IMR-90 (cell line): ENCODE data around the gene SUPT3H. TPM values are rescaled to one million over a fixed set of nuclear protein-coding genes. Genes with fewer than 3 reads are reported as not detected.

Source experiments
- ATAC-seq: fragments of 200-7000 bp; cut with Tn5 transposase; 2 replicates; pipeline ENCODE4 v1.9.1; 2020; ENCODE audit warnings: low read depth, mild to moderate bottlenecking, moderate library complexity
- BruUV-seq: library from RNA; stranded (reverse); fragments of 400-500 nt; replicated peaks from 2 replicates; lab custom pipeline; 2021; lab: Mats Ljungman, UMichigan
- CTCF ChIA-PET: fragments of 300-600 bp; formaldehyde crosslinking; extraction: SDS; loops from one replicate; lab custom pipeline; 2021; ENCODE audit warnings: antibody characterized with exemption; lab: Yijun Ruan, JAX
- POLR2A ChIA-PET: fragments of 300-600 bp; sonication (Branson Sonifier 250); formaldehyde crosslinking; loops from one replicate; lab custom pipeline; 2022; ENCODE audit warnings: antibody characterized with exemption; ENCODE audit not compliant: unreplicated experiment; lab: Charles Lee
- DNase-seq: peaks from one replicate; pipeline ENCODE4 v3.0.0; 2013
- H2AFZ ChIP-seq: replicated peaks from 2 replicates; pipeline ENCODE3; 2013; ENCODE audit warnings: low read length, mild to moderate bottlenecking; ENCODE audit not compliant: poor library complexity
- H2AK5ac ChIP-seq: 2 replicates; pipeline ENCODE4 v1.6.1; 2013; ENCODE audit warnings: low read depth, low read length, inconsistent platforms
- H2AK9ac ChIP-seq: replicated peaks from 2 replicates; pipeline ENCODE3; 2013; ENCODE audit warnings: mild to moderate bottlenecking, low read depth, low read length, moderate library complexity; ENCODE audit not compliant: poor library complexity
- H2BK120ac ChIP-seq: 2 replicates; pipeline ENCODE4 v1.6.1; 2013; ENCODE audit warnings: low read depth, low read length, inconsistent platforms
- H2BK15ac ChIP-seq: 3 replicates; pipeline ENCODE4 v1.6.1; 2013; ENCODE audit warnings: low read depth, low read length, inconsistent platforms
- H2BK20ac ChIP-seq: 2 replicates; pipeline ENCODE4 v1.6.1; 2013; ENCODE audit warnings: low read depth, mild to moderate bottlenecking, inconsistent platforms, low read length, moderate library complexity
- H2BK5ac ChIP-seq: 2 replicates; pipeline ENCODE4 v1.6.1; 2013; ENCODE audit warnings: mild to moderate bottlenecking, low read depth, low read length, inconsistent platforms; ENCODE audit not compliant: poor library complexity, severe bottlenecking
- H3K14ac ChIP-seq: replicated peaks from 2 replicates; pipeline ENCODE4 v1.6.1; 2013; ENCODE audit warnings: low read depth, low read length, inconsistent platforms
- H3K18ac ChIP-seq: 2 replicates; pipeline ENCODE4 v1.6.1; 2013; ENCODE audit warnings: low read depth, low read length, control low read depth
- H3K23ac ChIP-seq: 2 replicates; pipeline ENCODE4 v1.6.1; 2013; ENCODE audit warnings: low read depth, low read length, inconsistent platforms
- H3K27ac ChIP-seq: 2 replicates; pipeline ENCODE4 v1.5.1; 2013; ENCODE audit warnings: mild to moderate bottlenecking, control low read depth, low read length; ENCODE audit not compliant: insufficient read depth
- H3K27me3 ChIP-seq: 2 replicates; pipeline ENCODE4 v1.6.1; 2013; ENCODE audit warnings: low read length; ENCODE audit not compliant: control insufficient read depth, insufficient read depth
- H3K36me3 ChIP-seq: 2 replicates; pipeline ENCODE4 v1.6.1; 2013; ENCODE audit warnings: low read length, mixed read lengths; ENCODE audit not compliant: control insufficient read depth, insufficient read depth
- H3K4ac ChIP-seq: 2 replicates; pipeline ENCODE4 v1.6.1; 2013; ENCODE audit warnings: low read depth, low read length, inconsistent platforms
- H3K4me1 ChIP-seq: 2 replicates; pipeline ENCODE4 v1.6.1; 2013; ENCODE audit warnings: low read length, mixed read lengths; ENCODE audit not compliant: control insufficient read depth, insufficient read depth
- H3K4me2 ChIP-seq: 2 replicates; pipeline ENCODE4 v1.6.1; 2013; ENCODE audit warnings: low read depth, mild to moderate bottlenecking, control low read depth, low read length, moderate library complexity
- H3K4me3 ChIP-seq: 2 replicates; pipeline ENCODE4 v1.5.1; 2013; ENCODE audit warnings: low read depth, mild to moderate bottlenecking, control low read depth, low read length, moderate library complexity; ENCODE audit not compliant: insufficient read depth
- H3K56ac ChIP-seq: 2 replicates; pipeline ENCODE4 v1.6.1; 2013; ENCODE audit warnings: low read length, inconsistent platforms; ENCODE audit not compliant: insufficient read depth; ENCODE audit errors: extremely low read depth
- H3K79me1 ChIP-seq, 2 experiments: 2 replicates each; pipeline ENCODE4 v1.6.1; 2013; ENCODE audit warnings: low read length in 2 of 2, inconsistent platforms in 1 of 2, low read depth in 1 of 2
- H3K9ac ChIP-seq: 2 replicates; pipeline ENCODE4 v1.6.1; 2013; ENCODE audit warnings: low read depth, low read length, control low read depth
- H3K9me1 ChIP-seq: 2 replicates; pipeline ENCODE4 v1.6.1; 2013; ENCODE audit warnings: low read length, inconsistent platforms; ENCODE audit not compliant: insufficient read depth
- H3K9me3 ChIP-seq: 2 replicates; pipeline ENCODE4 v1.6.1; 2013; ENCODE audit warnings: low read length; ENCODE audit not compliant: control insufficient read depth, insufficient read depth
- H4K20me1 ChIP-seq: 2 replicates; pipeline ENCODE4 v1.6.1; 2013; ENCODE audit warnings: low read length, inconsistent platforms; ENCODE audit not compliant: insufficient read depth
- H4K5ac ChIP-seq: 2 replicates; pipeline ENCODE4 v1.6.1; 2013; ENCODE audit warnings: mild to moderate bottlenecking, low read depth, low read length, control low read depth
- H4K8ac ChIP-seq, 2 experiments: 2 replicates each; pipeline ENCODE4 v1.6.1; 2013; ENCODE audit warnings: low read depth in 2 of 2, low read length in 2 of 2, control low read depth in 1 of 2, inconsistent platforms in 1 of 2
- H4K91ac ChIP-seq: 2 replicates; pipeline ENCODE4 v1.6.1; 2013; ENCODE audit warnings: low read depth, low read length, inconsistent platforms; ENCODE audit not compliant: insufficient read depth
- BHLHE40 ChIP-seq: fragments of 150-350 bp; IDR thresholded peaks from 2 replicates; pipeline ENCODE4 v1.6.1; 2016; ENCODE audit warnings: mild to moderate bottlenecking, low read depth, low read length
- CEBPB ChIP-seq: IDR thresholded peaks from 2 replicates; pipeline ENCODE4 v1.6.1; 2012; ENCODE audit warnings: low read depth, low read length, improper control_type of control experiment
- CHD1 ChIP-seq: IDR thresholded peaks from 2 replicates; pipeline ENCODE4 v1.6.1; 2012; ENCODE audit warnings: low read depth, low read length, improper control_type of control experiment
- FOS ChIP-seq: fragments of 150-350 bp; IDR thresholded peaks from 2 replicates; pipeline ENCODE4 v1.6.1; 2016; ENCODE audit warnings: low read depth, low read length
- MAFK ChIP-seq: IDR thresholded peaks from 2 replicates; pipeline ENCODE4 v1.6.1; 2012; ENCODE audit warnings: low read depth, low read length, improper control_type of control experiment
- MXI1 ChIP-seq: IDR thresholded peaks from 2 replicates; pipeline ENCODE4 v1.6.1; 2012; ENCODE audit warnings: low read depth, mild to moderate bottlenecking, low read length, moderate library complexity, borderline replicate concordance
- NFE2L2 ChIP-seq: fragments of 150-350 bp; IDR thresholded peaks from 2 replicates; pipeline ENCODE4 v1.6.1; 2016; ENCODE audit warnings: low read depth, mild to moderate bottlenecking, low read length
- POLR2A ChIP-seq: IDR thresholded peaks from 2 replicates; pipeline ENCODE4 v1.6.1; 2012; ENCODE audit warnings: mild to moderate bottlenecking, low read depth, low read length
- RAD21 ChIP-seq: IDR thresholded peaks from 2 replicates; pipeline ENCODE4 v1.6.1; 2012; ENCODE audit warnings: low read length, improper control_type of control experiment
- RCOR1 ChIP-seq: IDR thresholded peaks from 2 replicates; pipeline ENCODE4 v1.6.1; 2012; ENCODE audit warnings: mild to moderate bottlenecking, low read length, improper control_type of control experiment; ENCODE audit not compliant: insufficient replicate concordance
- RFX5 ChIP-seq: IDR thresholded peaks from 2 replicates; pipeline ENCODE4 v1.8.0; 2012; ENCODE audit warnings: low read depth, mild to moderate bottlenecking, low read length, moderate library complexity
- SMC3 ChIP-seq: fragments of 150-350 bp; IDR thresholded peaks from 2 replicates; pipeline ENCODE4 v1.6.1; 2016; ENCODE audit warnings: low read depth, mild to moderate bottlenecking, antibody characterized with exemption, low read length, moderate library complexity
- WGBS, 2 experiments: methylation state at CpG; one replicate each; pipeline versions ENCODE4 v1.1.5 to v1.1.7; 2013; ENCODE audit warnings: missing lambda C conversion rate in 2 of 2; ENCODE audit not compliant: insufficient read length in 1 of 2; ENCODE audit errors: extremely low coverage in 2 of 2; 5-methylcytosine and 5-hydroxymethylcytosine counted together
- dilution Hi-C: fragments of 300-500 bp; cut with HindIII; formaldehyde crosslinking; loops from one replicate; pipeline ENCODE4 v1.14.3; 2018; ENCODE audit warnings: low sequenced_read_pairs; ENCODE audit not compliant: unreplicated experiment
- in situ Hi-C: fragments of 300-500 bp; cut with MboI; formaldehyde crosslinking; loops from 3 replicates; pipeline ENCODE4 v1.14.3; 2019; ENCODE audit warnings: low sequenced_read_pairs, inconsistent platforms, mixed read lengths
- intact Hi-C: fragments of 100-400 bp; cut with micrococcal nuclease; formaldehyde crosslinking; loops from 2 replicates; pipeline ENCODE4 v1.10.0; 2022
- polyA plus RNA-seq, 3 experiments: library from polyadenylated mRNA; depleted of rRNA; stranded (reverse); fragments of >200 nt; gene quantifications; 2 replicates each; pipeline ENCODE4 v1.2.3, GENCODE V29; 2012; ENCODE audit warnings: low replicate concordance in 1 of 3
- total RNA-seq: library from RNA; depleted of rRNA; stranded (reverse); fragments of >200 nt; gene quantifications from 2 replicates; pipeline ENCODE4 v1.2.3, GENCODE V29; 2012
- TF ChIP-seq, protein P1 (sequence below): conservative IDR thresholded peaks from 2 replicates; pipeline ENCODE4 v1.5.1; 2012; ENCODE audit warnings: mild to moderate bottlenecking, low read depth, low read length, improper control_type of control experiment
- TF ChIP-seq, protein P2 (sequence below): fragments of 150-350 bp; IDR thresholded peaks from 2 replicates; pipeline ENCODE4 v1.6.1; 2017; ENCODE audit warnings: mild to moderate bottlenecking, antibody characterized with exemption, low read length, low read depth
- TF ChIP-seq, protein P3 (sequence below): fragments of 150-350 bp; IDR thresholded peaks from 2 replicates; pipeline ENCODE4 v1.6.1; 2016; ENCODE audit warnings: low read depth, mild to moderate bottlenecking, low read length, moderate library complexity, borderline replicate concordance

Gene SUPT3H
- total and polyA plus RNA-seq, 2 of the 4 experiments (the other 2 are of a cell fraction), result 4.5 to 5.0 TPM

DNA sequence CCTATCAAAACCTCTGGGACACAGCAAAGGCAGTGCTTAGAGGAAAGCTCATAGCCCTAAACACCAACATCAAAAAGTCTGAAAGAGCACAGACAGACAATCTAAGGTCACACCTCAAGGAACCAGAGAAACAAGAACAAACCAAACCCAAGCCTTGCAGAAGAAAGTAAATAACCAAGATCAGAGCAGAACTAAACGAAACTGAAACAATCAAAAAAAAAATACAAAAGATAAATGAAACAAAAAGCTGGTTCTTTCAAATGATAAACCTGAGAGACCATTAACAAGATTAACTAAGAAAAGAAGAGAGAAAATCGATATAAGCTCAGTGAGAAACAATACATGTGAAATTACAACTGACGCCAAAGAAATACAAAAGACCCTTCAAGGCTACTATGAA lies 84.4 kb downstream of the SUPT3H start:
- no peak overlapping the region for H3K56ac ChIP-seq
- no peaks in the 10 kb centered on the region for H3K27me3 ChIP-seq
- no TSS peak for BruUV-seq
- H3K18ac ChIP-seq, result no peak overlapping the region
- H2BK15ac ChIP-seq, result no peak overlapping the region
- no peak overlapping the region for H2BK5ac ChIP-seq
- no peak overlapping the region for H3K27ac ChIP-seq
- intact Hi-C loops, result no loop called here
- TF ChIP-seq CEBPB, result no peak
- no peak for TF ChIP-seq FOS
- TF ChIP-seq BHLHE40, result no peak
- no peak for TF ChIP-seq POLR2A
- no peak for TF ChIP-seq RFX5
- no peak for TF ChIP-seq SMC3
- TF ChIP-seq, protein P1, sequence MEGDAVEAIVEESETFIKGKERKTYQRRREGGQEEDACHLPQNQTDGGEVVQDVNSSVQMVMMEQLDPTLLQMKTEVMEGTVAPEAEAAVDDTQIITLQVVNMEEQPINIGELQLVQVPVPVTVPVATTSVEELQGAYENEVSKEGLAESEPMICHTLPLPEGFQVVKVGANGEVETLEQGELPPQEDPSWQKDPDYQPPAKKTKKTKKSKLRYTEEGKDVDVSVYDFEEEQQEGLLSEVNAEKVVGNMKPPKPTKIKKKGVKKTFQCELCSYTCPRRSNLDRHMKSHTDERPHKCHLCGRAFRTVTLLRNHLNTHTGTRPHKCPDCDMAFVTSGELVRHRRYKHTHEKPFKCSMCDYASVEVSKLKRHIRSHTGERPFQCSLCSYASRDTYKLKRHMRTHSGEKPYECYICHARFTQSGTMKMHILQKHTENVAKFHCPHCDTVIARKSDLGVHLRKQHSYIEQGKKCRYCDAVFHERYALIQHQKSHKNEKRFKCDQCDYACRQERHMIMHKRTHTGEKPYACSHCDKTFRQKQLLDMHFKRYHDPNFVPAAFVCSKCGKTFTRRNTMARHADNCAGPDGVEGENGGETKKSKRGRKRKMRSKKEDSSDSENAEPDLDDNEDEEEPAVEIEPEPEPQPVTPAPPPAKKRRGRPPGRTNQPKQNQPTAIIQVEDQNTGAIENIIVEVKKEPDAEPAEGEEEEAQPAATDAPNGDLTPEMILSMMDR, result no peak
- TF ChIP-seq, protein P2, sequence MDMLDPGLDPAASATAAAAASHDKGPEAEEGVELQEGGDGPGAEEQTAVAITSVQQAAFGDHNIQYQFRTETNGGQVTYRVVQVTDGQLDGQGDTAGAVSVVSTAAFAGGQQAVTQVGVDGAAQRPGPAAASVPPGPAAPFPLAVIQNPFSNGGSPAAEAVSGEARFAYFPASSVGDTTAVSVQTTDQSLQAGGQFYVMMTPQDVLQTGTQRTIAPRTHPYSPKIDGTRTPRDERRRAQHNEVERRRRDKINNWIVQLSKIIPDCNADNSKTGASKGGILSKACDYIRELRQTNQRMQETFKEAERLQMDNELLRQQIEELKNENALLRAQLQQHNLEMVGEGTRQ, result no peak
- TF ChIP-seq MXI1, result no peak
- no peak for TF ChIP-seq RCOR1
- no peak for TF ChIP-seq NFE2L2
- no peak for TF ChIP-seq RAD21
- TF ChIP-seq CHD1, result no peak
- no peak for TF ChIP-seq MAFK
- TF ChIP-seq, protein P3, sequence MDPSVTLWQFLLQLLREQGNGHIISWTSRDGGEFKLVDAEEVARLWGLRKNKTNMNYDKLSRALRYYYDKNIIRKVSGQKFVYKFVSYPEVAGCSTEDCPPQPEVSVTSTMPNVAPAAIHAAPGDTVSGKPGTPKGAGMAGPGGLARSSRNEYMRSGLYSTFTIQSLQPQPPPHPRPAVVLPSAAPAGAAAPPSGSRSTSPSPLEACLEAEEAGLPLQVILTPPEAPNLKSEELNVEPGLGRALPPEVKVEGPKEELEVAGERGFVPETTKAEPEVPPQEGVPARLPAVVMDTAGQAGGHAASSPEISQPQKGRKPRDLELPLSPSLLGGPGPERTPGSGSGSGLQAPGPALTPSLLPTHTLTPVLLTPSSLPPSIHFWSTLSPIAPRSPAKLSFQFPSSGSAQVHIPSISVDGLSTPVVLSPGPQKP, result no peak
- H3K4me3 ChIP-seq, result no peak overlapping the region
- no peak overlapping the region for H3K4ac ChIP-seq
- H2BK120ac ChIP-seq, result no peak overlapping the region
- no peak overlapping the region for H3K14ac ChIP-seq
- H3K9me3 ChIP-seq, result no peaks in the 10 kb centered on the region
- H3K4me2 ChIP-seq, result no peak overlapping the region
- no peaks in the 10 kb centered on the region for H3K9me1 ChIP-seq
- H2AFZ ChIP-seq, result no peak overlapping the region
- H3K36me3 ChIP-seq, result no peaks in the 10 kb centered on the region
- no peak overlapping the region for H3K23ac ChIP-seq
- in situ Hi-C loops, result no loop called here
- no peak overlapping the region for H4K5ac ChIP-seq
- H3K4me1 ChIP-seq, result no peaks in the 10 kb centered on the region
- CTCF ChIA-PET, result no interaction called here
- H2BK20ac ChIP-seq, result no peak overlapping the region
- no peak for DNase-seq
- POLR2A ChIA-PET, result no interaction called here
- no peaks in the 10 kb centered on the region for H4K20me1 ChIP-seq
- WGBS, 2 experiments, result no CpG with 5 or more reads among the region's 3 CpGs
- dilution Hi-C loops, result no loop called here
- H2AK9ac ChIP-seq, result no peak overlapping the region
- H3K9ac ChIP-seq, result no peak overlapping the region
- no peaks in the 10 kb centered on the region for H3K79me1 ChIP-seq
- no peak overlapping the region for H4K8ac ChIP-seq
- no peak for ATAC-seq
- no peak overlapping the region for H2AK5ac ChIP-seq
- no peak overlapping the region for H4K91ac ChIP-seq
